ENCODE results near the gene ATXN7.
A peak's percentile ranks its signal among the peaks of the same experiment; 100 is the strongest.

- TF ChIP-seq CTCF (conservative IDR thresholded peaks at IDR 0.05; ENCODE audit: low read depth, low read length) (peak; percentile 90), RCOR1 (IDR thresholded peaks at IDR 0.05; ENCODE audit: insufficient replicate concordance, low read length) (no peak), SMC3 (IDR thresholded peaks at IDR 0.05; ENCODE audit: low read depth, low read length) (peak; percentile 97), MXI1 (IDR thresholded peaks at IDR 0.05; ENCODE audit: borderline replicate concordance, low read depth, low read length) (no peak), USF2 (IDR thresholded peaks at IDR 0.05; ENCODE audit: low read depth, low read length) (no peak), ELK1 (IDR thresholded peaks at IDR 0.05; ENCODE audit: borderline replicate concordance, low read depth, low read length) (no peak), POLR2A (IDR thresholded peaks at IDR 0.05; ENCODE audit: low read depth, low read length) (peak; percentile 52; the same call in 1 of the 2 replicates), FOS (IDR thresholded peaks at IDR 0.05; ENCODE audit: low read depth, low read length) (no peak), RAD21 (IDR thresholded peaks at IDR 0.05; ENCODE audit: low read length) (peak; percentile 97), CEBPB (IDR thresholded peaks at IDR 0.05; ENCODE audit: low read depth, low read length) (no peak), MAZ (IDR thresholded peaks at IDR 0.05; ENCODE audit: borderline replicate concordance, low read depth, low read length) (no peak), NFE2L2 (IDR thresholded peaks at IDR 0.05; ENCODE audit: low read depth, low read length) (no peak)
Observed at GRCh38 chr3:64030741-64031140, 167.1 kb downstream of the ATXN7 start.
